ENCODE measurements around the gene ACSM5.

ACSM5 gene, protein sequence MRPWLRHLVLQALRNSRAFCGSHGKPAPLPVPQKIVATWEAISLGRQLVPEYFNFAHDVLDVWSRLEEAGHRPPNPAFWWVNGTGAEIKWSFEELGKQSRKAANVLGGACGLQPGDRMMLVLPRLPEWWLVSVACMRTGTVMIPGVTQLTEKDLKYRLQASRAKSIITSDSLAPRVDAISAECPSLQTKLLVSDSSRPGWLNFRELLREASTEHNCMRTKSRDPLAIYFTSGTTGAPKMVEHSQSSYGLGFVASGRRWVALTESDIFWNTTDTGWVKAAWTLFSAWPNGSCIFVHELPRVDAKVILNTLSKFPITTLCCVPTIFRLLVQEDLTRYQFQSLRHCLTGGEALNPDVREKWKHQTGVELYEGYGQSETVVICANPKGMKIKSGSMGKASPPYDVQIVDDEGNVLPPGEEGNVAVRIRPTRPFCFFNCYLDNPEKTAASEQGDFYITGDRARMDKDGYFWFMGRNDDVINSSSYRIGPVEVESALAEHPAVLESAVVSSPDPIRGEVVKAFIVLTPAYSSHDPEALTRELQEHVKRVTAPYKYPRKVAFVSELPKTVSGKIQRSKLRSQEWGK

DNA sequence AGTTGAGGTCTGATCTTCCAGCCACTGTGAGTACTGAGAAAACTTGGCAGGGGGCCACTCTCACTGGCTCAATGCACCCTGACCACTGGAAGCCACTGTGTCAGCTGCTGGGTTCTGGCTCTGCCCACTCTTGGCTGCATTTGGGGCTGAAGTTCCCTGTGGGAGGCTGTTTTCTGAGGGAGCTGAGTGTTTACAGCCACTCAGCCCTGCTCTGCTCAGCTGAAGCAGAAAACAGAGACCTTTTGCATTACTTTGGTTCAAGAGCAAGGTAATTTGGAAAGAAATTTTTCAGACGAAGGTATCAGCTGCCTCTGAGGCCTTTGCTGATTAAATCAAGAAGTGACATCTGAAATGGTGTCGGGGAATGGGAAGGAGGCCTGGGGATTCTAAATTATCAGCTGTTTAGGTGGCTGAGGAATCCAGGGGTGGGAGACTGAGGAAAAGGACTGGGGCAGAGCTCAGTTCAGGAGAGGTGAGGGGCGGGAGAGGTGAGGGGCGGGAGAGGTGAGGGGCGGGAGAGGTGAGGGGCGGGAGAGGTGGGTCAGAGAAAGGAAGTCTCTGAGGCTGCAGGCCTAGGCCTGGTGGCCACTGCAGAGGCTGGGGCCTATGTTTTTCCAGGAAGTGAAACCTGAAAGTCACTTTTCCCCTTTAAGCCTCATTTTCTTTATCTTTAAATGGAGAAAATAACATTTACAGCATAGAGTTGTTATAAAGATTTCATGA is at the start of gene ACSM5:
TSS of gene ACSM5 (plus strand) at position 137 of the 723 bp plus-strand sequence. CDS start 1,951 bp downstream, outside the sequence.
- DNase-seq (ENCODE audit: low read depth), result no peak

DNA sequence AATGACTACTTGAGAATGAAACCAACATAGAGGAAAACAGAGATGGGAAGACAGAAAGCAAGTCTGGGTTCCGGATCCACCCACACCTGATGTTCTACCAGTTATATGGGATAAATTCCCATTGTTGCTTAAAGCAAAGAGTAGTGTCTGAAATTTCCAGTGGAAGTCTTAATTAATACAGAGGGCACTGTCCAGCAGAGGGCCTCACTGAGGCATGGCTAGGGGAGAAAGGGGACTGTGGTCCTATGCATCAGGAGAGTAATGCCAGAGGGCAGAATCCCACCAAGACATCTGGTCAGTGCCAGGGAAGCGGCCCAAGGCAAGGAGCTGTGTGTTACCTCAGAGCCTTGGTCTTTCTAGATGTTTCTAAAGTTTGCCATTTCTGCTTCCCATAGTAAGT is 49.3 kb upstream of the ACSM5 start:
- DNase-seq (ENCODE audit: low read depth), result no peak

DNA sequence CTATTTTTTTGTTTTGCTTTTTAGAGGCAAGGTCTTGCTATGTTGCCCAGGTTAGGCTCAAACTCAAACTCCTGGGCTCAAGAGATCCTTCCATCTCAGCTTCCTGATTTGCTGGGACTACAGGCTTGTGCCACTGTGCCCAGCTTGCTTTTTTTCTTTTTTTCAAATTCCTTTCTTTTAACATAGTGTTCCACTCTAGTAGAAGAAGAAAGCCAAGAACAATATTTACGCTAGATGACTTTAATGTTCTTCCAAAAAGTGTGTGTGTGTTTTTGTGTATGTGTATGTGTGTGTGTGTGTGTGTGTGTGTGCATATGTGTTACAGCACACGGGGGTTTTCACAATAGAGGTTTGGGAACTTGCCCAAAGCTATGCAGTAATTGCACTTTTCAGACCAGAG is 46.1 kb upstream of the ACSM5 start:
- no peak for DNase-seq (ENCODE audit: low read depth)

DNA sequence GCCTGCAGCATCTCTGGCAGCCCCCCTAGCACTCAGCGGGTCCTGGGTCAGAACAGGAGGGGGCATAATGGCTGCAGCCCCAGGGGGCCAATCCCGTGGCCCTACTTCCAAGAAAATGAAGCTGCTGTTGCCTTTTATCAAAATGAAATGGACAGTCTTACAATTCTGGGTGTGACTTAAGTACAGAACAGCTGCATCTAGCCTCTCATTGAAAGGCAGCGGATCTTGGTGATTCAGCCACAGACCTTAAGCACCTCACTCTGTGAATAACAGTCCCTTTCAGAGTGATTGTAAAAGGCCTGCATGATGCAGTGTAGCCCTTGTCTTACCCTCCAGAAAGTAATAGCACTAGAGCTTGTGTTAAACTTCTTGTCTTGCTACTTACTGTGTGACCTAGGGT is 45.3 kb upstream of the ACSM5 start:
- no peak for DNase-seq (ENCODE audit: low read depth)

DNA sequence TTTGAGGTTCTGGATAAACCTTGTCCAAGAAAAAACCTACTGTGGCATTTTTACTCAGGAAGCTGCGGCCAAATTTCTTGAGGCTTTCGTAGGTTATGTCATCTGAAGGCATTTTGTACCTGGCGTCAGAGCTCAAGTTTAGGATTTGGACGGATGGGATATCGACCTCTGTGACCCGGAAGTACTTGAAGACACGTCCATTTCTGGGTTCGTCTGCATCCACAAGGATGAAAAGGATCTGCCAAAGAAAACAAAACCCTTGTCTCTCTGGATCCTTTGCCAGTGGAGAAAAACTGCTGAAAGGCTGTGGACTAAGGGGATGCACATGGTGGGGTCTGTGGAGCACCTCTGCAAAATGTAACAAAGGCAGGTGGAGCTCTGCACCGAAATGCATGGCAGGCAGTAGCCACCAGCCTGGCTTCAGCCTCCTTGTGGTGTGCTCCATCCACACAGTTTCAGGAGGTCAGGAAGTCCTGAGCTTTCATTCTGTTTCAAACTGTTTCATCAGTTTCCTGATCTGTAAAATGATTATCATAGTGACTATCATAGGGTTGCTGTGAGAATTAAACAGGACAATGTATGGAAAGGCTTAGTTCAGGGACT is 39.8 kb upstream of the ACSM5 start:
- DNase-seq (ENCODE audit: low read depth), result no peak

DNA sequence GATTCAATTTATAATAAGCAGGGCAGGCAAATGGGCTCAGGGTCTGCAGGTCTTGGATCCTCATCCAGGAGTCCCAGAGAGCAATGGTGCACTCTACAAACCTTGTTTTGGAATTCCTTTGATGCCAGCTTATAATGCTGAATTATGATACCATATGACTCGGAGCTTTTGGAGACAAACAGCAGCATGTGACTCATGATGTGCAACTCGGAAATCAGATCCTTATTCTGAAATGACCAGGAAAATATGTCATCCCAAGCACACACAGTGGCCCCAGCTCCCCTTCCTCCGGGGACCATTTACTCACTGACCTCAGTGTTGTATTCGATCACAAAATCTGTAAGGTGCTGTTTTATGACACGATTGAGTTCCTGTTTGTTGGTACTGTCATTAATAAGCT is 36.6 kb upstream of the ACSM5 start:
- no peak for DNase-seq (ENCODE audit: low read depth)

DNA sequence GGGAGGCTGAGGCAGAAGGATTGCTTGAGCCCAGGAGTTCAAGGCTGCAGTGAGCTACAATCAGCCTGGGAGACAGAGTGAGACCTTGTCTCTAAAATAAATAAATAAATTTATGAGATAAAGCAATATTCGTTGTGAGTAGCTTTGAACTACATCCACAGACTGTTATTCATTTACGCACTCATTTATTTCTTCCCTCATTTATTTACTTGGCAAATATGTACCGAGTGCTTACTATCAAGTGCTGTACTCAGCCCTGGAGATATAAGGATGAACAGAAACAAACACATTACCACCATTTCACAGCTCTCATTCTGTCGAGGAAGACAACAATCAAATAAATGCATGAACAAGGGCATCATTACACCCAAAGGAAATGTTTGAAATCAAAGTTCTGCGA is 32.2 kb upstream of the ACSM5 start:
- no peak for DNase-seq (ENCODE audit: low read depth)

DNA sequence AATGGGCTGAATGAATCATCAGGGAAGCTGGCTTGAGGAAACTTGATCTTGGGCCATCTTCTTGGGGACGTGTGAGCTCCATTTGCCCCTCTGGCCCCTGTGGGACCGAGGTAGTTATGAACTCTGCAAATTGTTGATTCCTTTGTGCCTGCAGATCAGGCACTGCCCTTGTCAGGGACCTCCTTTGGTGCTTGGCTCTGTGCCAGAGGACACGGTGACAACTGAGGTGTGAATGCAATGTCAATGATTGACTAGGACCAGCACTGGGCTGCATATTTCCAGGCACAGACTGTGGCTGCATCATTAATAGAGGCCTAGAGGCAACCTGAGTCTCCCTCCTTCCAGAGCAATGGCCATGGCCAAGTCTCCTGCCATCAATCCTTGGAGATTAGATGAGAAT is 28.6 kb upstream of the ACSM5 start:
- no peak for DNase-seq (ENCODE audit: low read depth)

DNA sequence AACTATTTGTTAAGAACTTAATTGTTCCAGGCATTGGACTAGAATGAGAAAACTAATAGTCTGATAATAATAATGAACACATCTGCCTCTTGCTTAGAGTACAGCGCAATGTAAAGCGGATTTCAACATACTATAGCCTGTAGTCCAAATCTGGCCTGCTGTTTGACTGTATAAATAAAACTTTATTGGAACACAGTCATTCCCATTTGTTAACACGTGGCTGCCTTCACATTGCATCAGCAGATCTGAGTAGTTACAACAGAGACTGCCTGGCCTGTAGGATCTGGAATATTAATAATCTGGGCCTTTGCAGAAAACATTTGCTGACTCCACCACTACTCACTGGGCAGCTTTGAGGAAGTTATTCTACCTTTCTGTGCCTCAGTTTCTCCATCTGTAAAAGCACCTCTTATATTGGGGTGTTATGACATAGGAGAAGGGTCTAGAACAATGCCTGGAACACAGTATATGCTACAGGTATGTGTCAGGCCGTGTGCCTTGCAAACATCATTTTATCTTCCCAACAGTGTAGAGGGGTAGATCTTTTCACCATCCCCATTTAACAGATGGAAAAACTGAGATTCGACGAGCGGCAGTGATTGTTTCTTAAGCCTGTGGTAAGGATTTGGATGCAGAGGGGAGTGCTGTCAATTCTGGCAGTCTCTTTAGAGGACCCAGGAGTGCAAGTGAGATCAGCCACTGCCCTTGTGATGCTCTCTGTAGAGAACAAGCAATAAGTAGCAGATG is 27.0 kb upstream of the ACSM5 start:
- no peak for DNase-seq (ENCODE audit: low read depth)

DNA sequence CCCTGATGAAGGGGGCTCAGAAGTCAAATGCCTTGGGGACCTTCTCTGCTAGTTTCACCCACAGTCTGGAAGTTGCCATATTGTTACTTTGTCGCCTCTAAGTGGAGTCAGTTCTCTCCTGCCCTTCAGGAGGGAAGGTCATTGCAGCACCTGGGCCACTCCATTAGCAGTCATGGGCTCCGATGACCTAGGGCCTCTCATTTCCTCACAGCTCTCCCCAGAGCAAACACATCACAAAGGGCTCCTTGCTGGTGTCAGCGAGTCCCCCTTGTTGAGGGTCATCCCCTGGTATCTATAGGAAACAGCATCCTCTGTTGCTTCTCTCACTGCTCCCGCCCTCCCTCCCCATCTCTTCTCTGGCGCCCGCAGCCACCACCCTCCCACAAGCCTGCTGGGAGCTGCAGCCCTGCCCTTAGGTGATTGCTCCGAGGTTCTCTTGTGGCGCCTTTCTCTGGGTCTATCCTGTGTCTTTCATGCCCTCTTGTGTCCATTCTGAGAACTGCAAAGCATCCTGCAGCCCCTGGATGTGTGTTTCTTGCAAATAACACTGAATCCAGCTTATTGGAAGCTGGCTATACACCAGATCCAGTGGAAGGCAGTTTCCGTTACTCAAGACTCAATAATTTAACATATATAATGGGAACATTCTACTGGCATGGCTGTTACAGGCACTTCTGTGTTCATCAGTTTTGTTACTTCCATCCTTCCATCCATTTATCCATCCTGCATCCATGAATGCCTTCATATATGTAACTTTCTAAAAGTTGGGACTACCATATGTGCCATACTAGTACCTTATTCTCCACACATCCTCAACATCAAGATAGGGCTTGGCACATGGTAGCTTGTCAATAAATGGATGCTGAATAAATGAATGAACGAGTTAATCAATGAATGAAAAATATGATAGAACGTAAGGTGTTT is 26.0 kb upstream of the ACSM5 start:
- no peak for DNase-seq (ENCODE audit: low read depth)

DNA sequence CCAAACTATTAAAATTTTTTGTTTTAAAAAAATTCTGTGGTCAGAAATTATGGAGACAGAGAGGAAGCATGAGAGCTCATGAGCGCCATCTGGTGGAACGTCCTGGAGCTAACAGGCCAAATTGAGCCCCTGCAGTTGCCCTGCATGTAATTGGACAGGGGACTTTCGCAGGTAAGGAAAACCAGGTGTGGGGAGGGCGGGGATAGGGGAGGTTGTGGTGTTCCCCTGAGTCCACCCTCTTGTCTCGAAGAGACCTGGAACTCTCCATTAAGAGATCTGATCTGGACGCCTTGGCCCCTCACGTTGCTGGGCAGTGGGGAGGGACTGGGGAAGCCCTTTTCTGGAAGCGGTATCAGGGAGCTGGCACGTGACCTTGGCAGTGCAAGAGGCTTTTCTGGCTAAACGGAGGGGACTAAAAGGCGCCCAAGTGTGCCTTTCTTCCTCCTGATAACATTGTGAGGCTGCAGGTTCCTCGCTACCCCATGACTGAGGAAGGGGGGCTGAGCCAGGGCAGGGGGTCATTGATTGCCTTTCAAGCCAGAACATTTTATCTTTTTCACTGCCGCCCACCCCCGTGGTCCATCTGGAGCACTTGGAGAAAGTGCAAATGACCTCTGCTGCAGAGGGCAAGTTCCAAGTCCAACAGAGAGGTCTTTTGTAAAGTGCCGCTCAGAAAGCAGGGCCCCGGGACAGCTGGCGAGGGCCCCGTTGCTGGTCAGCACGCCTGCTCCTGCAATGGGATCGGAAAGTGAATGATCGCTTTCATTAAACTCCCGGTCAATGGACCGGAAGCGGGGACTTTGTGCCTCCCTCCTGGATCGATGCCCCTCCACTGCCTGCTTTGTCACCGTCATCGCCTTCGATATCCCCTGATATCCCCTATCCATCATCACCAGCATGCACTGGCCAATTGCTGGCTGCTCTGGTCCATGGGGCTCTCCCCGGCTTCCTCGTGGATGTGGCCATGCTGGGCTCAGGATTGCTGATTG is 23.2 kb upstream of the ACSM5 start:
- DNase-seq (ENCODE audit: low read depth), result peak; percentile 3

DNA sequence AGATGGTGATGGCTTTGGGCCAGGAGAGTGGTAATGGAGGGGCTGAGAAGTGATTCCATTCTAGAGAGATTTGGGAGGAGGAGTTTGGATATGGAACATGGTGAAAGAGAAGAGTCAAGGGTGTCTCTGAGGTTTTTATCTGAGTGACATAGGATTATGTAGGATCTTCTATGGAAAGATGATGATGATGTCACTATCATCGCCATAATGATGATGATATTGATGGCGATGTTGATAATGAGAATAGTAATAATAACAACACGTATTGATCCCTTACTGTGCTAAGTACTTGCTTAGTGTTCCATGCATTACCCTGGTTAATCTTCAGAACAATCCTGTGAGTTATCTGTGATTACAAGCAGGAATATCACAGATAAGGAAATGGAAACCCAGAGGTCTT is 21.4 kb upstream of the ACSM5 start:
- no peak for DNase-seq (ENCODE audit: low read depth)

DNA sequence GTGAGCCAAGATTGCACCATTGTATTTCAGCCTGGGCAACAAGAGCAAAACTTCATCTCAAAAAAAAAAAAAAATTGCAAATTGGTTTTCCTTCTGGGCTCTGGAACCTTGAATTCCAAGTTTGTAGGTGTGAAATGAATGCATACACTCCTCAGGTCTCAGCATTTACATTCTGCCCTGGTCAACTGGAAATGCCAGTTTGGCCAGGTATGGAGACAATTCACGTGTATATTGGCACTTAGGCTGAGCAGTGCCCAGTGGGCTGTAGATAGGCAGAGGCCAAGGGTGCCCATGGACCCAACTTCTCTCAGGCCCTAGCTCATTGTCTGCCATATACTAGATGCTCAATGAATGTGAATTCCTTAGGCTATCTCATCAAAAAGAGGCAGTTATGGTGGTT is 20.5 kb upstream of the ACSM5 start:
- no peak for DNase-seq (ENCODE audit: low read depth)

DNA sequence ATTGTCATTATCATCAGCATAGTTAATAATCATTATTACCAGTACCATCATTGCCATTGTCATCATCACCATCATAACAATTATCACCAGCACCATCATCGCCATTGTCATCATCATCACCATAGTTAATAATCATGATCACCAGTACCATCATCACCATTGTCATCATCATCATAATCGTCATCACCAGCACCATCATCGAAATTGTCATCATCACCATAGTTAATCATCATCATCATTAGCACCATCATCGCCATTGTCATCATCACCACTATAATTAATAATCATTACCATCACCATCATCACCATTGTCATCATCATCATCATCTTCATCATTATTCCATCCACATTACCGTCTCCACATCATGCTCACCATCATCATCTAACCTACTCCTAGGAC is 18.3 kb upstream of the ACSM5 start:
- DNase-seq (ENCODE audit: low read depth), result no peak

DNA sequence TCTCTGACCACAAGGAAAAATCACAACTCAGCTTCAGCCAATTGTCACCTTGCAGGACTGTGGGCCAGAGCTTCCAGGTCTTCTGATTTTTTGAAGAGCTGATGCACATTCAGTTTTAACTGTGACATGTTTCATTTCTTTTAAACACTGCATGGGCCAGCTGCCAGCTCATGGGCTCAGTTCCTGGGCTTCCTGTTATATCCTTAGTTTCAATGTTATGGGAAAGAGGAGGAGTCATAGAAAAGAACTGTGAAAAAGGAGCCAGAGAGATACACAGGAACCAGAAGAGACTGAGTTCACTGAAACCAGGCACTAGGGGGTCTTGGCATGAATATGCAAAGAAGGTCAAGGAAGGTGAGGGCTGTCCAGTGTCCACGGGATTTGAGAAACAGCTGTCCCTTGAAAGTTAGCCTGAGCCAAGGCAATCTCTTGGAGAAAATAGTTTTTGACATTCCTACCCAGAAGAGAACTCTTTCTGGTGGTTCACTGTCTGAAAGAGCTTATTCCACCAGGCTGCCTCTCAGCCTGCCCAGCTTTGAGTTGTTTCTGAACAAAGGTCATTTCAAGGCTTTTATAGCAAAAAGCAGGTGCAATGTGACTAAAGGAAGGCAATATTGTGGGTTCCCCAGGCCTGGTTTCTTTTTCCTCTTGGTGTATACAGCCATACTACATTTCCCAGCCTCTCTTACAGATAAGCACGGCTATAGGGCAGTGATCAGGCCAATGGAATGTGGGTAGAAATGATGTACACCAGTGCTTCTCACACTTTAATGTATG is 15.3 kb upstream of the ACSM5 start:
- no peak for DNase-seq (ENCODE audit: low read depth)

DNA sequence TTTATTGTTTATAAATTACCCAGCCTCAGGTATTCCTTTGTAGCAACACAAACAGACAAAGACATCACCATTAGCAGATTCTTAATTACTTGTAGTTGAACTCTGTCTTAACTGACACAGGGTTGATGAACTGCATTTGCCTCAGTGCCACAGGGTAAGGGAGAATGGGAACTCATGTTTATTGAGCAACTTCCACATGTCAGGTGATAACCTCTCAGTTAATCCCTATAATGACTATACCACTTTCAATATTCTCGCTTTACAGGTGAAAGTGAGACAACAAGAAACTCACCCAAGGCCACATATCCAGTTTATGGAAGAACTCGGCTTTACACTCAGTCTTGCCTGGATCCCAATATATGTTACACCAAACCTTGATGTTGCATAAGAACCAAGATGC is 13.4 kb upstream of the ACSM5 start:
- DNase-seq (ENCODE audit: low read depth), result no peak

DNA sequence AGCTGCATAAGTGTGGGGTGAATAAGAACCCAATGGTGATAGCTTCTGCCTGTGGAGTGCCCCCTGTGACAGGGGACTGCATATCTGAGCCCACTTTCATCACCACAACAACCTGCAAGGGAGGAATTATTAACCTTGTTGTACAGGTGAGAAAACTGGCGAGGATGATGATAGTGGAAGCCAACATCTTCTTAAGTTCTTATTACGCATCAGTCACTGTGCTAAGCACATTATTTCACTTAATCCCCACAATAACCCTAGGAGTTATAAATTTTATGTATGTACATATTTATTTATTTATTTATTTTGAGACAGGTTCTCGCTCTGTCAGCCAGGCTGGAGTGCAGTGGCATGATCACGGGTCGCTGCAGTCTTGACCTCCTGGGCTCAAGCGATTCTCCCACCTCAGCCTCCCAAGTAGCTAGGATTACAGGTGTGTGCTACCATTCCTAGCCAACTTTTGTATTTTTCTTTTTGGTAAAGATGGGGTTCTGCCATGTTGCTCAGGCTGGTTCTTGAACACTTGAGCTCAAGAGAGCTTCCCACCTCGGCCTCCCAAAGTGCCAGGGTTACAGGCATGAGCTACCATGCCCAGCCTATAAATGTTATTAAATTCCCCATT is 12.4 kb upstream of the ACSM5 start:
- DNase-seq (ENCODE audit: low read depth), result no peak

DNA sequence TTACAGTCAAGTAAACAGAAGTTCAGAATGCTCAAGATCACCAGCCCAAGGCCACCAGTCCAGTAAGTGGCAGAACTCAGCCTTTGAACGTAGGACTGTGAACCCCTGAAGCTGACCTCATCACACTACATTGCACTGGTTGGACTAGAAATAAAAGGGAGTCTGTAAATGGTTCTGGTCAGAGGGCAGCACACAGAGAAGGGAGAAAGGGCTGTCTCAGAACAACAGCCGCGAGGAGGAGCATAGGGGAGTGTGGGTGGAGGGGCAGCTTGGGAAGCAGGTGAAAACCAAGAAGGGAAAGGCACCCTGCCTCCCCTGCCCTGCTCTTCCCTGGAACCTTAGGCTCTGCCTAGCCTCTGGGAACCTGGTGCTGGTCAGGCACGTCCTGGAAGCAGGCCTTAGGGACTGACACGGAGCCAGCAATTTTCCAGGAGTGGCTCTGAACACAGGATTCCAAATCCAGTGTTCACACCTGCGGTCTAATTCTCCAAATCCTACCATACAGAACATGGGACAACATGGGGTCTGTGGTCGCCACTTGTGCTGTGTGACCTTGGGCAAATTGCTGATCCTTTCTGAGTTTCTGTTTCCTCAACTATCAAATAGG is 11.8 kb upstream of the ACSM5 start:
- no peak for DNase-seq (ENCODE audit: low read depth)
